ENCODE measurements around the gene ABLIM3.

ABLIM3 gene

GRCh38 chr5:149181732-149182131 lies 40.4 kb downstream of the ABLIM3 start:
- Histone ChIP-seq H3K79me2 (ENCODE audit: insufficient read depth, low read length) (no peaks in the 10 kb centered on the region), H3K4me3 (ENCODE audit: insufficient read depth, low read length, poor library complexity, severe bottlenecking) (no peak overlapping the region), H3K36me3 (ENCODE audit: low read length) (no peaks in the 10 kb centered on the region), H3K9me2 (replicated peaks; ENCODE audit: insufficient read depth, low read length) (no peaks in the 10 kb centered on the region), H3K9ac (ENCODE audit: low read length) (no peak overlapping the region), H3K27me3 (ENCODE audit: low read length) (no peaks in the 10 kb centered on the region), H3K27ac (ENCODE audit: low read depth, low read length) (no peak overlapping the region), H3K9me3 (ENCODE audit: insufficient read depth, low read length) (no peaks in the 10 kb centered on the region), H3K4me2 (ENCODE audit: low read depth, low read length, poor library complexity, severe bottlenecking) (no peak overlapping the region), H4K20me1 (ENCODE audit: low read depth, low read length) (no peaks in the 10 kb centered on the region), H3F3A (ENCODE audit: insufficient read depth) (no peaks in the 10 kb centered on the region), H2AFZ (ENCODE audit: low read depth, low read length, severe bottlenecking) (no peak overlapping the region)
- TF ChIP-seq EZH2phosphoT487 (conservative IDR thresholded peaks at IDR 0.05; ENCODE audit: low read length), result no peak
- TF ChIP-seq, protein P1, sequence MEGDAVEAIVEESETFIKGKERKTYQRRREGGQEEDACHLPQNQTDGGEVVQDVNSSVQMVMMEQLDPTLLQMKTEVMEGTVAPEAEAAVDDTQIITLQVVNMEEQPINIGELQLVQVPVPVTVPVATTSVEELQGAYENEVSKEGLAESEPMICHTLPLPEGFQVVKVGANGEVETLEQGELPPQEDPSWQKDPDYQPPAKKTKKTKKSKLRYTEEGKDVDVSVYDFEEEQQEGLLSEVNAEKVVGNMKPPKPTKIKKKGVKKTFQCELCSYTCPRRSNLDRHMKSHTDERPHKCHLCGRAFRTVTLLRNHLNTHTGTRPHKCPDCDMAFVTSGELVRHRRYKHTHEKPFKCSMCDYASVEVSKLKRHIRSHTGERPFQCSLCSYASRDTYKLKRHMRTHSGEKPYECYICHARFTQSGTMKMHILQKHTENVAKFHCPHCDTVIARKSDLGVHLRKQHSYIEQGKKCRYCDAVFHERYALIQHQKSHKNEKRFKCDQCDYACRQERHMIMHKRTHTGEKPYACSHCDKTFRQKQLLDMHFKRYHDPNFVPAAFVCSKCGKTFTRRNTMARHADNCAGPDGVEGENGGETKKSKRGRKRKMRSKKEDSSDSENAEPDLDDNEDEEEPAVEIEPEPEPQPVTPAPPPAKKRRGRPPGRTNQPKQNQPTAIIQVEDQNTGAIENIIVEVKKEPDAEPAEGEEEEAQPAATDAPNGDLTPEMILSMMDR (IDR thresholded peaks at IDR 0.05; ENCODE audit: insufficient read depth, low read length, poor library complexity, severe bottlenecking), result no peak

- Histone ChIP-seq H3K4me2 (ENCODE audit: low read depth, low read length, poor library complexity, severe bottlenecking) (no peak overlapping the region), H3K9ac (ENCODE audit: low read length) (no peak overlapping the region), H4K20me1 (ENCODE audit: low read depth, low read length) (no peaks in the 10 kb centered on the region), H3F3A (ENCODE audit: insufficient read depth) (no peaks in the 10 kb centered on the region), H3K9me2 (replicated peaks; ENCODE audit: insufficient read depth, low read length) (no peaks in the 10 kb centered on the region), H3K4me3 (ENCODE audit: insufficient read depth, low read length, poor library complexity, severe bottlenecking) (no peak overlapping the region), H3K79me2 (ENCODE audit: insufficient read depth, low read length) (no peaks in the 10 kb centered on the region), H3K9me3 (ENCODE audit: insufficient read depth, low read length) (no peaks in the 10 kb centered on the region), H2AFZ (ENCODE audit: low read depth, low read length, severe bottlenecking) (no peak overlapping the region), H3K36me3 (ENCODE audit: low read length) (no peaks in the 10 kb centered on the region), H3K27me3 (ENCODE audit: low read length) (no peaks in the 10 kb centered on the region), H3K27ac (ENCODE audit: low read depth, low read length) (no peak overlapping the region)
- TF ChIP-seq, protein P1 (IDR thresholded peaks at IDR 0.05; ENCODE audit: insufficient read depth, low read length, poor library complexity, severe bottlenecking), result no peak
- no peak for TF ChIP-seq EZH2phosphoT487 (conservative IDR thresholded peaks at IDR 0.05; ENCODE audit: low read length)
Observed at GRCh38 chr5:149182241-149182640, 40.9 kb downstream of the ABLIM3 start.

GRCh38 chr5:149185067-149185466 lies 43.8 kb downstream of the ABLIM3 start:
- Histone ChIP-seq H3F3A (ENCODE audit: insufficient read depth) (no peaks in the 10 kb centered on the region), H4K20me1 (ENCODE audit: low read depth, low read length) (no peaks in the 10 kb centered on the region), H3K36me3 (ENCODE audit: low read length) (no peaks in the 10 kb centered on the region), H3K4me2 (ENCODE audit: low read depth, low read length, poor library complexity, severe bottlenecking) (no peak overlapping the region), H3K9ac (ENCODE audit: low read length) (no peak overlapping the region), H2AFZ (ENCODE audit: low read depth, low read length, severe bottlenecking) (no peak overlapping the region), H3K27ac (ENCODE audit: low read depth, low read length) (no peak overlapping the region), H3K9me2 (replicated peaks; ENCODE audit: insufficient read depth, low read length) (no peaks in the 10 kb centered on the region), H3K4me3 (ENCODE audit: insufficient read depth, low read length, poor library complexity, severe bottlenecking) (no peak overlapping the region), H3K27me3 (ENCODE audit: low read length) (no peaks in the 10 kb centered on the region), H3K79me2 (ENCODE audit: insufficient read depth, low read length) (no peaks in the 10 kb centered on the region), H3K9me3 (ENCODE audit: insufficient read depth, low read length) (no peaks in the 10 kb centered on the region)
- no peak for TF ChIP-seq EZH2phosphoT487 (conservative IDR thresholded peaks at IDR 0.05; ENCODE audit: low read length)
- TF ChIP-seq, protein P1 (IDR thresholded peaks at IDR 0.05; ENCODE audit: insufficient read depth, low read length, poor library complexity, severe bottlenecking), result no peak

Measured in SU-DHL-6 (cell line).